Stimulated activated CD4-positive, alpha-beta T cell treated with anti-CD3 and anti-CD28 coated beads, Interleukin-2, amount 100 ng/mL, for 48 hours (primary cell): ENCODE measurements around the gene SH3PXD2A.
"Not testable (repeated sequence)": the region's sequence is repeated elsewhere in the genome, so short reads cannot be mapped to it uniquely, and the experiment has no call there.

ENCODE experiments used
- DNase-seq, 2 donors: peaks; one replicate each; pipeline ENCODE4 v3.0.0-alpha.2; 2020

Gene SH3PXD2A

GRCh38 chr10:103677486-103678177 lies 177.7 kb downstream of the SH3PXD2A start:
- no peak for DNase-seq

- DNase-seq: no peak
These were observed 178.4 kb downstream of the SH3PXD2A start for GRCh38 chr10:103676851-103677417.

- no peak for DNase-seq
These were observed 179.2 kb downstream of the SH3PXD2A start for GRCh38 chr10:103676058-103676785.

- no peak for DNase-seq
These were observed 181.8 kb downstream of the SH3PXD2A start for GRCh38 chr10:103673606-103674005.

GRCh38 chr10:103672345-103672744 lies 183.0 kb downstream of the SH3PXD2A start:
- no peak for DNase-seq

GRCh38 chr10:103671126-103671895 lies 184.1 kb downstream of the SH3PXD2A start:
- no peak for DNase-seq

GRCh38 chr10:103669944-103670343 lies 185.4 kb downstream of the SH3PXD2A start:
- DNase-seq: no peak

- no peak for DNase-seq
These were observed 186.0 kb downstream of the SH3PXD2A start for GRCh38 chr10:103669243-103669929.

- DNase-seq: no peak
These were observed 186.8 kb downstream of the SH3PXD2A start for GRCh38 chr10:103668351-103669242.

- DNase-seq: no peak
These were observed 188.0 kb downstream of the SH3PXD2A start for GRCh38 chr10:103667356-103667755.

GRCh38 chr10:103666762-103667150 lies 188.6 kb downstream of the SH3PXD2A start:
- DNase-seq: no peak

- no peak for DNase-seq
These were observed 189.2 kb downstream of the SH3PXD2A start for GRCh38 chr10:103666087-103666761.

- no peak for DNase-seq
These were observed 190.1 kb downstream of the SH3PXD2A start for GRCh38 chr10:103665162-103665889.

GRCh38 chr10:103663802-103664201 lies 191.6 kb downstream of the SH3PXD2A start:
- DNase-seq: no peak

GRCh38 chr10:103663236-103663635 lies 192.1 kb downstream of the SH3PXD2A start:
- no peak for DNase-seq

GRCh38 chr10:103662704-103663103 lies 192.7 kb downstream of the SH3PXD2A start:
- DNase-seq: not testable (repeated sequence)

- peak in 1 of 2 donors; percentile 23 for DNase-seq
These were observed 194.0 kb downstream of the SH3PXD2A start for GRCh38 chr10:103661198-103661950.

GRCh38 chr10:103660364-103661197 lies 194.8 kb downstream of the SH3PXD2A start:
- peak in 1 of 2 donors; percentile 6 for DNase-seq
